Tibial artery (tissue), 4 donors: ENCODE measurements around the gene BOLA1.

Experiments
- DNase-seq, 2 donors: peaks; one replicate each; pipeline ENCODE4 v3.0.0-alpha.2; 2019
- H3K27ac ChIP-seq, 2 donors: fragments of 200-600 bp; sonication (generic) in 1 of 2; 1 replicate in 1 of 2; 2 replicates in 1 of 2; pipeline ENCODE4 v1.5.1; 2018 to 2019; ENCODE audit warnings: mild to moderate bottlenecking in 1 of 2
- H3K27me3 ChIP-seq, 2 donors: fragments of 200-600 bp; sonication (generic) in 1 of 2; one replicate each; pipeline versions ENCODE4 v1.5.1 to v1.6.0; 2016 to 2019
- H3K36me3 ChIP-seq, 3 donors: fragments of 200-600 bp; sonication (generic) in 2 of 3; one replicate each; pipeline ENCODE4 v1.5.1; 2016 to 2019; ENCODE audit warnings: mild to moderate bottlenecking in 2 of 3
- H3K4me1 ChIP-seq, 4 donors: fragments of 200-600 bp; sonication (generic) in 2 of 4; 1 replicate in 3 of 4; 2 replicates in 1 of 4; pipeline ENCODE4 v1.5.1; 2016 to 2019
- H3K4me3 ChIP-seq, 2 donors: fragments of 200-600 bp; sonication (generic) in 1 of 2; 1 replicate in 1 of 2; 2 replicates in 1 of 2; pipeline ENCODE4 v1.5.1; 2018 to 2019; ENCODE audit warnings: mild to moderate bottlenecking in 2 of 2
- H3K9me3 ChIP-seq, 3 donors: fragments of 200-600 bp; sonication (generic) in 1 of 3; one replicate each; pipeline ENCODE4 v1.5.1; 2016 to 2019
- intact Hi-C: fragments of 100-400 bp; cut with DNase I; formaldehyde crosslinking; loops from one replicate; pipeline ENCODE4 v1.15.0; 2023; ENCODE audit warnings: low total_unique reads
- TF ChIP-seq, protein P1 (sequence below), 2 experiments: fragments of 200-600 bp in 1 of 2; fragments of 450-650 bp in 1 of 2; IDR thresholded peaks; one replicate each; pipeline ENCODE4 v1.5.1; 2017 to 2019; ENCODE audit warnings: antibody characterized with exemption in 2 of 2, mild to moderate bottlenecking in 1 of 2, moderate library complexity in 1 of 2

The BOLA1 gene

DNA sequence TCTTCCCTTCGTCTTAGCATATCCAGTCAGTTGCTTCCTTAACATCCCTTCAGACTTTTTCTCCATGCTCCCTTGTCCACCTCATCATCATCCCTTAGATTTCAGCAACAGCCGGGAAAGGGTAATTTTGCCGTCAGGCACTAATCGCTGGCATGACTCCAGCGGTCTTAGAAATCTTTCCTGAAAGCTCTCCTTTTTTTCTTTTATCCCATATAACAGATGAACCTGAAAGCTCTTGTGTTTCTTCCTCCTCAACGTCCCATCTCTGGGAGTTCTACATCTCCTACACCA is 10.4 kb upstream of the BOLA1 start:
- Histone ChIP-seq H3K27me3 (no peaks in the 10 kb centered on the region), H3K9me3 (no peaks in the 10 kb centered on the region), H3K4me1 (peaks cover 0 to 20% (median 13%) of the 10 kb centered on the region in 4 donors), H3K4me3 (peak overlapping the region; percentile 85 to 90), H3K36me3 (no peaks in the 10 kb centered on the region), H3K27ac (peak overlapping the region; percentile 99 to 100)
- peak in 1 of 2 donors; percentile 63 for DNase-seq
- TF ChIP-seq, protein P1, sequence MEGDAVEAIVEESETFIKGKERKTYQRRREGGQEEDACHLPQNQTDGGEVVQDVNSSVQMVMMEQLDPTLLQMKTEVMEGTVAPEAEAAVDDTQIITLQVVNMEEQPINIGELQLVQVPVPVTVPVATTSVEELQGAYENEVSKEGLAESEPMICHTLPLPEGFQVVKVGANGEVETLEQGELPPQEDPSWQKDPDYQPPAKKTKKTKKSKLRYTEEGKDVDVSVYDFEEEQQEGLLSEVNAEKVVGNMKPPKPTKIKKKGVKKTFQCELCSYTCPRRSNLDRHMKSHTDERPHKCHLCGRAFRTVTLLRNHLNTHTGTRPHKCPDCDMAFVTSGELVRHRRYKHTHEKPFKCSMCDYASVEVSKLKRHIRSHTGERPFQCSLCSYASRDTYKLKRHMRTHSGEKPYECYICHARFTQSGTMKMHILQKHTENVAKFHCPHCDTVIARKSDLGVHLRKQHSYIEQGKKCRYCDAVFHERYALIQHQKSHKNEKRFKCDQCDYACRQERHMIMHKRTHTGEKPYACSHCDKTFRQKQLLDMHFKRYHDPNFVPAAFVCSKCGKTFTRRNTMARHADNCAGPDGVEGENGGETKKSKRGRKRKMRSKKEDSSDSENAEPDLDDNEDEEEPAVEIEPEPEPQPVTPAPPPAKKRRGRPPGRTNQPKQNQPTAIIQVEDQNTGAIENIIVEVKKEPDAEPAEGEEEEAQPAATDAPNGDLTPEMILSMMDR (IDR thresholded peaks at IDR 0.05), result no peak
- intact Hi-C loops, result no loop called here

DNA sequence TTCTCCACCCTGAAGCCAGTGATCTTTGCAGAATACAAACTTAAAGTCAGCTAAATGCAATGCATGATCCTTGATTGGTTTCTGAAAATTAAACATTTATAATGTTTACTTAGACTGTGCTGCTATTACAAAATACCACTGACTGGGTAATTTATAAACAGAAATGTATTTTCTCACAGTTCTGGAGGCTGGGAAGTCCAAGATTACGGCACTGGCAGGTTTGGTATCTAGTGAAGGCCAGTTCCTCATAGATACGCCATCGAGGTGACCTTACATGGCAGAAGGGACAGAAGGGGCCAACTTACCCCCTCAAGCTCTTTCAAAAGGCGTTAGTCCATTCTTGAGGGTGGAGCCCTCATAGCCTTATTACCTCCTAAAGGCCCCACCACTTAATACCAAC is 2.8 kb upstream of the BOLA1 start:
- no peak for DNase-seq
- Histone ChIP-seq H3K27me3 (no peaks in the 10 kb centered on the region), H3K4me3 (no peak overlapping the region), H3K9me3 (no peaks in the 10 kb centered on the region), H3K27ac (no peak overlapping the region), H3K4me1 (peaks cover 0 to 14% (median 5%) of the 10 kb centered on the region in 4 donors), H3K36me3 (no peaks in the 10 kb centered on the region)
- intact Hi-C loops, result no loop called here
- TF ChIP-seq, protein P1 (IDR thresholded peaks at IDR 0.05), result no peak

DNA sequence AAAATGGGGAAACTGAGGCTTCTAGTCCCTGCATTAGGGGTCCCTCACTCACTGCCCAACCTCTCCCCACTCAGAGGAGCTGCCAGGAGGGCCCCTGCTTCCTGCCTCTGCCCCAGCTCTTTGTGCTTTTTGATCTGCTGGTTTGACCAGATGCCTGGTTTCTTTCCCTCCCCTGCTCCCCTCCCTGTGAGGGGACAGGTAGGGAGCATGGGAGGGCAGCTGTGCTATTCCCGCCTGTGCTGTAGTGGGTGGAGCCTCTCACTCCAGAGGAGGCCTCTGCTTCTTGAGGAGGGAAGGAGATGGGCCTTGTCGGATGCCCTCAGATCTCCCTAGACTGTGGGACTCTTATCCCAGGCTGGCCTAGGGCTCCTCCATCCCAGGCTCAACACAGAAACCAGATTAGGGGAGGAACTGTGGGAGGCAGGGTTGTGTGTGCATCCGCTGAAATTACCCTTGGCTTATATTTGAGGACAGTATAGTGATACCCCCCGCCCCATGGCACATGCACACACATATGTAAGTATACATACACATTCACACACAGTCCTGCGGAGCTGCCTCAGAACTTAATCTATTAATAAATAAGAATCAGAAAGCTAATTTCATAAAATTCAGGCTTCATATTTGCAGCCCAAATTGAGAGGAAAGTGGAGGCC is 4.6 kb downstream of the BOLA1 start:
- Histone ChIP-seq H3K4me3 (no peak overlapping the region), H3K27me3 (no peaks in the 10 kb centered on the region), H3K4me1 (peaks cover 0 to 14% (median 5%) of the 10 kb centered on the region in 4 donors), H3K36me3 (peaks cover 10 to 44% (median 21%) of the 10 kb centered on the region in 3 donors), H3K9me3 (no peaks in the 10 kb centered on the region), H3K27ac (no peak overlapping the region)
- TF ChIP-seq, protein P1 (IDR thresholded peaks at IDR 0.05), result no peak
- intact Hi-C loops, result no loop called here
- DNase-seq, result no peak

DNA sequence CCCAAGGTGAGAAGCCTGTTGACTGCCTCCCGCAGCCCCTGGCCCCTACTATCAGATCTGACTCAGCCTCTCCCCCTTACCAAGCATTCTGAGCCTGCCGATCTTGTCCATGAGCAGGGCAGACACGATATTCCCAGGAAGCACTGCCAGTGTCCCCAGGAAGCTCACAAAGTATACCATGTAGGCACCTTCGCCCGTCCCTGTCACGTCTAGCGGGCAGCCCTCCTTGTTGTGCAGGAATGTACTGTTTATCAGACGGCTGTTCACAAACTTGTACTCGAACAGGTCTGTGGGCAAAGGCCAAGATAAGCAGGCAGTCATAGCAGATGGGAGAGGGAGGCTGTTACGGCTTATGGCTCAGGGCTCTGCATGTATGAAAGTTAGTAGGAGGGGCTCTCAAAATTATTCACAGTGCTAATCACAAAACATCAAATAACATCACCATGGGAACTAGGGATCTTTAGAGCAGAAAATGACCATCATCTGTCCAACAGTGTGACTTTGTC is 7.3 kb downstream of the BOLA1 start:
- Histone ChIP-seq H3K27me3 (no peaks in the 10 kb centered on the region), H3K36me3 (peaks cover 14 to 71% (median 48%) of the 10 kb centered on the region in 3 donors), H3K9me3 (no peaks in the 10 kb centered on the region), H3K27ac (no peak overlapping the region), H3K4me1 (no peaks in the 10 kb centered on the region), H3K4me3 (no peak overlapping the region)
- no peak for DNase-seq
- intact Hi-C loops, result no loop called here
- TF ChIP-seq, protein P1 (IDR thresholded peaks at IDR 0.05), result no peak

DNA sequence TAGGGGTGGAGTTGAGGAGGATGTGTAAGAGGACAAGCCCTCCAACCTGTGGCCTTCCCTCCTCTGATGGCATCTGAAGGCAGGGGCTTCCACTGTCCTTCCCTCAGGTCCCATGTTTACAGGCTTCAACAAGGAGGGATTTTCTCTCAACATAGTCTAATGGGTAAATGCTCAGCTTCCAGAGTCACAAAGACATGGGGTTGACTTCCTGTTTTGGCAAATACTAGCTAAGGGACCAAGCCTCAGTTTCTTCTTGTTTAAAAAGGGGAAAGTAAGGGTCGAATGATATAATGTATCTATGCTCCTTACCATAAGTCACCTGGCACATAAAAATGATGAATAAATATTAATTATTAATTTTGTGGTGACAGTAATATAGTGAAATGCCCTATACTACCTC is 15.2 kb downstream of the BOLA1 start:
- Histone ChIP-seq H3K36me3 (peaks cover 5 to 43% (median 31%) of the 10 kb centered on the region in 3 donors), H3K4me1 (peaks cover 0 to 28% (median 21%) of the 10 kb centered on the region in 4 donors), H3K4me3 (no peak overlapping the region), H3K27me3 (no peaks in the 10 kb centered on the region), H3K9me3 (no peaks in the 10 kb centered on the region), H3K27ac (no peak overlapping the region)
- intact Hi-C loops, result no loop called here
- DNase-seq, result no peak
- TF ChIP-seq, protein P1 (IDR thresholded peaks at IDR 0.05), result no peak
